Measurements from ENCODE around the gene ANKRD65.
A peak's percentile ranks its signal among the peaks of the same experiment; 100 is the strongest.
"Not testable (repeated sequence)": the region's sequence is repeated elsewhere in the genome, so short reads cannot be mapped to it uniquely, and the experiment has no call there.

The ANKRD65 gene

DNA sequence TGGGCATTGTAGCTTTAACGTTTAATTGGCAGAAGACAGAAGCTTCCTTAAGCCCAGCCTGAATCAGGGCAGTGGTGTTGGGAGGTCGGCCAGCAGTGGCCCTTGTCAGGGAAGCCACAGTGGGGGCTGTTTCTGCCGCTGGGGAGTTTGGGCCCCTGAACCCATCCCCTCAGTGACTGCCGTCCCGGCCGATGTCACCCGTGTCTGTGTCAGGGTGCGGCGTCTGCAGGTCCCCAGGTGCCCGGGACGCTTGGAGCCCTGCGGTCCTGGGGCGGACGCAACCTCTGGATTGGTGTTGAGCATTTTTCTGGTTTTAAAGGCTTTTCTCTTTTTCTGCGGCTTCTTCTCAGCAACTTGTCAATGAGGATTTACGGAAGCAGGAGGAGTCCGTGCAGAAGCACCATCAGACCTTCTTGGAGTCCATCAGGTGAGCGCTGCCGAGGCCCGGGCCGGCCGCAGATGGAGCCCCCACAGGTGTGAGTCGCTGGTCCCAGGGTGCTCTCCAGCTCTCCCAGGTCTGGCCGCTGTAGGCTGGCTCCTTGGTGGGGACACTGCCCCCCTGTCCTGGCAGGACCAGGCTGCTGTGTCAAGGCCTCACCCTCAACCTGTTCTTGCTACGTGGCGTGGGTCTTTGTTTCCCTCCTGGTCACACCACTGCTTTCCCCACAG, 30.8 kb upstream of the ANKRD65 start:
- DNase-seq (ENCODE audit: insufficient read length, low spot score): no peak
- FAIRE-seq: no peak
- TF ChIP-seq POLR2A (IDR thresholded peaks at IDR 0.05; ENCODE audit: low read depth, low read length): no peak

- DNase-seq (ENCODE audit: insufficient read length, low spot score); FAIRE-seq: not testable (repeated sequence)
Observed at GRCh38 chr1:1450616-1451015, 29.5 kb upstream of the ANKRD65 start.

DNA sequence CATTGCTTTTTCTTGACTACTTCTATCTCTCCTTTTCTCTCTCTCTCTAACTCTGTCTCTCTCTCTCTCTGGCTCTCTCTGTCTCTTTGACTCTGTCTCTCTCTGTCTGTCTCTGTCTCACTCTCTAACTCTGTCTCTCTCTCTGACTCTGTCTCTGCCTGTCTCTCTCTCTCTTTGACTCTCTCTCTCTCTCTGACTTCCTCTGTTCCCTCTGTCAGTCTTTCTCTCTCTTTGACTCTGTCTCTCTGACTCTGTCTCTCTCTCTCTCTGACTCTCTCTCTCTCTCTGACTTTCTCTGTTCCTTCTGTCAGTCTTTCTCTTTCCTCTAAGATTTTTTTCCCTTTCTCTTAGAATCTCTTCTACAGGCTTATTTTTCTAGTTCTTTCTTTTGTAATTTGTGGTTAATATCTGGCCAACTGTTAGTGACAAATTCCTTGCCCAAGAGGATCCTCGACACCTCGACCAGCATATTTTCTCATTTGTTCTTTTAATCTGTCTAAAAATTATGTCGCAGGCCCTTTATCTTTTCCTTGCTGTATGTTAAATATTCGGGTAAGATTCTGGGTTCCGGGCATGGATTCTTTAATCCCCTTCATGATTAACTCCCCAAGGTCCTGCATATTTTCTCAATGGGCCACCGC, 28.1 kb upstream of the ANKRD65 start, which contains the start of gene ATAD3C:
ATAD3C (plus strand) TSS at position 591 of the 641 bp plus-strand sequence. CDS start 995 bp downstream, outside the sequence.
- TF ChIP-seq POLR2A (IDR thresholded peaks at IDR 0.05; ENCODE audit: low read depth, low read length): no peak
- DNase-seq (ENCODE audit: insufficient read length, low spot score): no peak
- no peak for FAIRE-seq

DNA sequence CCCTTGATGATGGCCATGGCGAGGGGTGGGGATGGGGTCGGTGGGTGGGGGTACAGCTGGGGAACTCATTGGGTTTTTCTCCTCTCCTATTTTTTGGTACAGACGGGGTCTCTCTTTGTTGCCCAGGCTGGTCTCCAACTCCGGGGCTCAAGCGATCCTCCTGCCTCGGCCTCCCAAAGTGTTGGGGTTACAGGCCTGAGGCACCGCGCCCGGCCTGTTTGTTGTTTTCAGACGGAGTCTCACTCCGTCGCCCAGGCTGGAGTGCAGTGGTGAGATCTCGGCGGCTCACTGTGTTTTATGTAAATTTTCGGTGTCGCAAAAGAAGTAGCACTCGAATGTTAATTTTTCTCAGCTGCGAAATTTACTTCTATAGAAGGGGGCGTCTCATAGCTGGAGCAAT, 25.6 kb upstream of the ANKRD65 start:
- not testable (repeated sequence) for DNase-seq (ENCODE audit: insufficient read length, low spot score); FAIRE-seq

DNA sequence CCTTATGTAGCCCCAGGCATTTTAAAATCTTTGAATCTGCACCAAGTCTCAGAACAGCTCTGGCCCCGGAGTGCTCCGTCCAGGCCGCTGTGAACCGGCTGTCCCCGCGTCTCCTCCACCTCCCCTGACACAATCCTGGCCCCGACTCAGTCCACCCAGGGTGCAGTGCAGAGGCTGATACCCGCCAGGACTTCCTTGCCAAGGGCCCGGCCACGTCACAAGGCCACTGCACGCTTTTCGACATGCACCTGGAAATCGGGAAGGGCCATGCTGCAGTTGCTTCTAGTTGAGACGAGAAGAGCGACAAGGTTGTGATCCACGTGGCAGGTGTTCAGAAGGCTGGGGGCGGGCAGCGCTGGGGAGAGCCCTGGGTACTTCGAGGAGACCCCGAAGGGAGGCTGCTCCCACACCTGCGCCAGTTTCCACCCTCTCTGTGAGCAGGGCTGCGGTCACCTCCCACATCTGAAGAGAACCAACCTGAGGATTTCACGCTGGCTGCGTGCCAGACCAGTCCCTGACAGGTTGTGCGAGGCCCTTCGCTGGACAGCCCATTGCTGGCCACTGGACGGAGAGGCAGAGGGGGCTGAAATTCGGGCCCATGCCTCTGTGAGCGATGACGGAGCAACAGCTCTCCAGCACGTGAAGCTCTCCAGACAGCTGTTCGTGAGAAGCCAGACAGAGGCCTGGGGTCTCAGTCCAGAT, 21.1 kb upstream of the ANKRD65 start:
- TF ChIP-seq POLR2A (IDR thresholded peaks at IDR 0.05; ENCODE audit: low read depth, low read length): no peak
- DNase-seq (ENCODE audit: insufficient read length, low spot score) (no peak), FAIRE-seq (no peak)

- FAIRE-seq (no peak), DNase-seq (ENCODE audit: insufficient read length, low spot score) (no peak)
- no peak for TF ChIP-seq POLR2A (IDR thresholded peaks at IDR 0.05; ENCODE audit: low read depth, low read length)
Observed at GRCh38 chr1:1441002-1441888, 20.2 kb upstream of the ANKRD65 start.

GRCh38 chr1:1440262-1441001, 19.4 kb upstream of the ANKRD65 start:
- no peak for FAIRE-seq
- TF ChIP-seq POLR2A (IDR thresholded peaks at IDR 0.05; ENCODE audit: low read depth, low read length): no peak
- no peak for DNase-seq (ENCODE audit: insufficient read length, low spot score)

GRCh38 chr1:1439546-1440261, 18.6 kb upstream of the ANKRD65 start:
- TF ChIP-seq POLR2A (IDR thresholded peaks at IDR 0.05; ENCODE audit: low read depth, low read length): no peak
- no peak for FAIRE-seq

DNA sequence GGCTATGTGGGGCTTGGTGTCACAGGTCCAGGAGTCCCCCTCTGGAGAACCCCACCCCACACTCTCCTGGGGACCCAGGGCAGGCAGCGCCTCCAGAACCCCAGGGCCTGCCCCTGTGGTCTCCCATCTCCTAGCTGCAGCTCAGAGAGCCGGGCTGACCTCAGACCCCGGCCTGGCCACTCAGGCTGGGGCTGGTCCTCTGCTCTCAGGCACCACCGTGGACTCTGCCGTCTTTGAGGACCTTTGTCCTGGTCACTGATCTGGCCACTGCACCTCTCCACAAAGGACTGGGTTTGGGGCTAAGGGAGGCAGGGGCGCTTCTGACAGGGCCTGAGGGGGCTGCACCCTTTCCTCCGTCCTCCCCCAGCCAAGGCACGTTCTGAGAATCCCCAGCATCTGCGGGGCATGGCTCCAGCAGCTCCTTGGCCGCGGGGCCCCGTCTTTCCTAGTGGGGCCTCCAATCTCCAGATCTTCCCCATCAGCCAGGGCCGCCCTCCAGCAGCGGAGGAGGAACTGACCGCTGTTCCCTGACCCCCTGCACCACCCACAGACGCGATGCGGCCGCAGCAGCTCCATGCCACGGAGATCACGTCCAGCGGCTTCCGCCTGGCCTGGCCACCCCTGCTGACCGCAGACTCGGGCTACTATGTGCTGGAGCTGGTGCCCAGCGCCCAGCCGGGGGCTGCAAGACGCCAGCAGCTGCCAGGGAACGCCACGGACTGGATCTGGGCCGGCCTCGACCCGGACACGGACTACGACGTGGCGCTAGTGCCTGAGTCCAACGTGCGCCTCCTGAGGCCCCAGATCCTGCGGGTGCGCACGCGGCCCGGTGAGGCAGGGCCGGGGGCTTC, 17.7 kb upstream of the ANKRD65 start:
- no peak for DNase-seq (ENCODE audit: insufficient read length, low spot score)
- no peak for TF ChIP-seq POLR2A (IDR thresholded peaks at IDR 0.05; ENCODE audit: low read depth, low read length)
- FAIRE-seq: no peak

More at GRCh38 chr1:1439546-1440261, 18.6 kb upstream of the ANKRD65 start:
- DNase-seq (ENCODE audit: insufficient read length, low spot score): no peak

DNA sequence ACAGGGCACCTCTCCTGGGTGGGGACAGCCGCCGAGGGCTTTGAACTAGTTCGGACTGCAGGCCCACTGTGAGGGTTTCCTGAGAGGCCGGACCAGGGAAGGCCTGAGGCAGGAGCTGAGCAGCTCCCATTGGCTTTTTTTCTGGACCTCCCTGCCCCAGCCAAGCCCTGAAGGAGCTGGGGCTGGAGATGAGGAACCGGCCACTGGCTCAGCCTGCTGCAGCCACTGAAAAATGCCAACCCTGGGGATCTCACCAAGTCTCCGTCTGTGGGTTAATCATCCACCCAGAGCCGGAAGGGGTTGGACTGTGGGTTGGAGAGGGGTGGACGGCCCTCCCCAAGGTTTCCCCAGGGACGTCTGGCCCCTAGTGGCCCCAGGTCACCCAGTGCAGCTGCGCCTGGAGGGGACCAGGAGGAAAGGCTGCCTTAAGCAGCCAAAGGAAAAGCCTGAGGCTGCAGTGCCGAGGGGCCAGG, 16.9 kb upstream of the ANKRD65 start:
- FAIRE-seq: peak; percentile 38
- no peak for TF ChIP-seq POLR2A (IDR thresholded peaks at IDR 0.05; ENCODE audit: low read depth, low read length)
- DNase-seq (ENCODE audit: insufficient read length, low spot score): peak; percentile 92

DNA sequence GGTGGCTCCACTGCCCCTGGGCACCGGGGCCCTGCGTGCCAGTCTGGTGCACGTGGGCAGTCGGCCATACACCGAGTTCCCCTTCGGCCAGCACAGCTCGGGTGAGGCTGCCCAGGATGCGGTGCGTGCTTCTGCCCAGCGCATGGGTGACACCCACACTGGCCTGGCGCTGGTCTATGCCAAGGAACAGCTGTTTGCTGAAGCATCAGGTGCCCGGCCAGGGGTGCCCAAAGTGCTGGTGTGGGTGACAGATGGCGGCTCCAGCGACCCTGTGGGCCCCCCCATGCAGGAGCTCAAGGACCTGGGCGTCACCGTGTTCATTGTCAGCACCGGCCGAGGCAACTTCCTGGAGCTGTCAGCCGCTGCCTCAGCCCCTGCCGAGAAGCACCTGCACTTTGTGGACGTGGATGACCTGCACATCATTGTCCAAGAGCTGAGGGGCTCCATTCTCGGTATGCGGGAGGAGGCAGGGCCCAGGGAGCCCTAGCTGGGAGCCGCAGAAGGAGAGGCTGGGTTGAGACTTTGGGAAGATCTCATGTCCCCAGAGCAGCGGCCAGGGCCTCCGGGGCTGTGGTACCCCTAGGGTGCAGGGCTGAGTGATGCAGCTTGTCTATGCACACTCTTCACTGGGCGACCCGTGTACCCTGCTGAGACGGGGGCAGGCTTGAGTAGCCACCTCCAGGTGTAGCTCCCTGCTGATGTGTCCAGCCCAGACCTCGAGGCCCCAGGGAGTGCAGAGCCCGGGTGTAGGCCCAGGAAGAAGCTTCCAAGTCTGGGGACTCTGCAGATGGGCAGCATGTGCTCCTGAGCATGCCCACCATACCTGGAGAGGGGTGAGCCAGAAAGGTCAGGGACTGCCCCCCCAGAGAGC, 16.2 kb upstream of the ANKRD65 start:
- TF ChIP-seq POLR2A (IDR thresholded peaks at IDR 0.05; ENCODE audit: low read depth, low read length): no peak
- no peak for FAIRE-seq
- DNase-seq (ENCODE audit: insufficient read length, low spot score): no peak

Data from H54 (cell line).